GM12878 (cell line): ENCODE results near the gene ARHGEF3. TPM values are rescaled to one million over a fixed set of nuclear protein-coding genes. Genes with fewer than 3 reads are reported as not detected.

Source experiments
- ASH2L ChIP-seq: fragments of 300-600, 200-600 bp; sonication (generic); IDR thresholded peaks from 2 replicates; pipeline ENCODE4 v1.6.1; 2017; ENCODE audit warnings: low read depth, mild to moderate bottlenecking, borderline replicate concordance
- ATF7 ChIP-seq: fragments of 450-650 bp; IDR thresholded peaks from 2 replicates; pipeline ENCODE4 v1.6.1; 2016; ENCODE audit warnings: low read depth, mild to moderate bottlenecking
- BCL11A ChIP-seq: IDR thresholded peaks from 2 replicates; pipeline ENCODE4 v1.6.1; 2011; ENCODE audit warnings: low read depth, low read length
- CBFB ChIP-seq: IDR thresholded peaks from 2 replicates; pipeline ENCODE4 v1.6.1; 2016; ENCODE audit warnings: antibody characterized with exemption, low read depth
- CREB1 ChIP-seq: IDR thresholded peaks from 2 replicates; pipeline ENCODE4 v1.6.1; 2012; ENCODE audit warnings: low read depth, mild to moderate bottlenecking, inconsistent platforms
- EZH2 ChIP-seq: IDR thresholded peaks from 2 replicates; pipeline ENCODE4 v1.6.1; 2012; ENCODE audit warnings: low read depth, mild to moderate bottlenecking, control low read depth, inconsistent platforms, low read length, borderline replicate concordance; ENCODE audit not compliant: control insufficient read depth
- MXI1 ChIP-seq: fragments of 150-350 bp; IDR thresholded peaks from 2 replicates; pipeline ENCODE4 v1.6.1; 2011; ENCODE audit warnings: low read depth, mild to moderate bottlenecking, inconsistent platforms, low read length, improper control_type of control experiment
- NFYA ChIP-seq: IDR thresholded peaks from 2 replicates; pipeline ENCODE4 v1.6.1; 2011; ENCODE audit warnings: low read depth, mild to moderate bottlenecking, low read length, improper control_type of control experiment, borderline replicate concordance
- NKRF ChIP-seq: fragments of 450-650 bp; conservative IDR thresholded peaks from 2 replicates; pipeline ENCODE4 v1.6.1; 2017; ENCODE audit warnings: mild to moderate bottlenecking, moderate library complexity
- NR2C2 ChIP-seq: IDR thresholded peaks from 2 replicates; pipeline ENCODE4 v1.6.1; 2011; ENCODE audit warnings: borderline replicate concordance, low read depth; ENCODE audit not compliant: control insufficient read depth, insufficient read length
- PAX5 ChIP-seq: IDR thresholded peaks from 2 replicates; pipeline ENCODE4 v1.6.1; 2011; ENCODE audit warnings: low read depth, low read length, borderline replicate concordance
- PAX8 ChIP-seq: fragments of 450-650 bp; IDR thresholded peaks from 2 replicates; pipeline ENCODE4 v1.6.1; 2017; ENCODE audit warnings: mild to moderate bottlenecking, moderate library complexity
- POU2F2 ChIP-seq: IDR thresholded peaks from 3 replicates; pipeline ENCODE4 v1.6.1; 2011; ENCODE audit warnings: low read depth, mild to moderate bottlenecking, low read length, borderline replicate concordance
- RAD51 ChIP-seq: fragments of 450-650 bp; IDR thresholded peaks from 2 replicates; pipeline ENCODE4 v1.6.1; 2016; ENCODE audit warnings: moderate library complexity, mild to moderate bottlenecking, inconsistent platforms
- RBBP5 ChIP-seq: fragments of 200-600 bp; sonication (generic); conservative IDR thresholded peaks from 2 replicates; pipeline ENCODE4 v1.6.1; 2016
- REST ChIP-seq: IDR thresholded peaks from 2 replicates; pipeline ENCODE4 v1.6.1; 2012; ENCODE audit warnings: mild to moderate bottlenecking, low read depth, low read length
- SIN3A ChIP-seq: IDR thresholded peaks from 2 replicates; pipeline ENCODE4 v1.6.1; 2012; ENCODE audit warnings: low read depth, low read length, improper control_type of control experiment
- SIX5 ChIP-seq: IDR thresholded peaks from 2 replicates; pipeline ENCODE4 v1.6.1; 2011; ENCODE audit warnings: mild to moderate bottlenecking, low read depth, low read length, moderate library complexity; ENCODE audit not compliant: severe bottlenecking
- SMAD1 ChIP-seq: fragments of 450-650 bp; IDR thresholded peaks from 2 replicates; pipeline ENCODE4 v1.6.1; 2018; ENCODE audit warnings: mild to moderate bottlenecking, low read depth; ENCODE audit not compliant: partially characterized antibody
- SREBF1 ChIP-seq: IDR thresholded peaks from 2 replicates; pipeline ENCODE4 v1.6.1; 2012; ENCODE audit warnings: mild to moderate bottlenecking, low read length
- STAT1 ChIP-seq: fragments of 450-650 bp; conservative IDR thresholded peaks from 2 replicates; pipeline ENCODE4 v1.6.1; 2014; ENCODE audit warnings: antibody characterized with exemption, mild to moderate bottlenecking
- SUZ12 ChIP-seq: fragments of 200-600 bp; sonication (generic); IDR thresholded peaks from one replicate; pipeline ENCODE4 v1.6.1; 2018; ENCODE audit warnings: antibody characterized with exemption, mild to moderate bottlenecking; ENCODE audit not compliant: unreplicated experiment
- YBX1 ChIP-seq: fragments of 450-650 bp; IDR thresholded peaks from 2 replicates; pipeline ENCODE4 v1.6.1; 2016; ENCODE audit warnings: antibody characterized with exemption
- ZZZ3 ChIP-seq: IDR thresholded peaks from 2 replicates; pipeline ENCODE4 v1.6.1; 2011; ENCODE audit warnings: low read depth; ENCODE audit not compliant: control insufficient read depth, insufficient read length
- polyA plus RNA-seq, 11 experiments: library from polyadenylated mRNA; depleted of rRNA in 4 of 11; unstranded in 6 of 11; stranded (reverse) in 5 of 11; fragments of >200 nt; fragmentation: Nextera tagmentation in 4 of 11; fragmentation: Illumina TruSeq in 1 of 11; extraction: Ambion mirVana in 4 of 11; extraction: Trizol in 1 of 11; gene quantifications; 1 replicate in 1 of 11; 2 replicates in 10 of 11; pipeline versions ENCODE4 v1.2.1 to v1.2.3, GENCODE V29; 2011 to 2016; ENCODE audit warnings: inconsistent platforms in 2 of 11, missing spikeins in 2 of 11, low read depth in 1 of 11
- total RNA-seq, 4 experiments: library from RNA; depleted of rRNA in 3 of 4; stranded (reverse); fragments of >200 nt in 3 of 4; fragmentation: Illumina TruSeq in 1 of 4; extraction: Trizol in 1 of 4; gene quantifications; 2 replicates each; pipeline versions ENCODE4 v1.2.1 to v1.2.3, GENCODE V29; 2013 to 2021
- TF ChIP-seq, protein P1 (sequence below), 3 experiments: IDR thresholded peaks in 2 of 3; conservative IDR thresholded peaks in 1 of 3; 2 replicates each; pipeline ENCODE4 v1.5.1; 2011; ENCODE audit warnings: low read depth in 3 of 3, low read length in 3 of 3, mild to moderate bottlenecking in 3 of 3, control low read depth in 2 of 3, moderate library complexity in 2 of 3, inconsistent platforms in 1 of 3, mixed read lengths in 1 of 3; ENCODE audit not compliant: control insufficient read depth in 2 of 3, insufficient read depth in 1 of 3; ENCODE audit errors: extremely low read depth in 1 of 3

ARHGEF3 gene
- total and polyA plus RNA-seq, 10 of the 15 experiments (the other 5 are each of a cell fraction or from before 2014, with no cell fraction given) = 21.8 to 78.7 (median 56.2) TPM

GRCh38 chr3:56800130-56800831, 1.5 kb downstream of the ARHGEF3 start (continued):
- TF ChIP-seq RBBP5 (no peak), YBX1 (no peak), CREB1 (peak; percentile 55; the same call in 1 of the 2 replicates), BCL11A (0 out of 2 replicates have a peak, but pooled peaks have one; percentile 10), PAX8 (no peak), EZH2 (no peak), NKRF (0 out of 2 replicates have a peak, but pooled peaks have one; percentile 53), STAT1 (no peak), NFYA (no peak), SUZ12 (no peak), SREBF1 (no peak), CBFB (no peak), SIN3A (peak; percentile 44; the same call in 1 of the 2 replicates), POU2F2 (no peak), NR2C2 (no peak), SMAD1 (no peak), ASH2L (no peak), ZZZ3 (no peak), ATF7 (no peak), RAD51 (no peak), PAX5 (peak; percentile 61; the same call in 1 of the 2 replicates), MXI1 (no peak), SIX5 (no peak), REST (no peak)
- TF ChIP-seq, protein P1, sequence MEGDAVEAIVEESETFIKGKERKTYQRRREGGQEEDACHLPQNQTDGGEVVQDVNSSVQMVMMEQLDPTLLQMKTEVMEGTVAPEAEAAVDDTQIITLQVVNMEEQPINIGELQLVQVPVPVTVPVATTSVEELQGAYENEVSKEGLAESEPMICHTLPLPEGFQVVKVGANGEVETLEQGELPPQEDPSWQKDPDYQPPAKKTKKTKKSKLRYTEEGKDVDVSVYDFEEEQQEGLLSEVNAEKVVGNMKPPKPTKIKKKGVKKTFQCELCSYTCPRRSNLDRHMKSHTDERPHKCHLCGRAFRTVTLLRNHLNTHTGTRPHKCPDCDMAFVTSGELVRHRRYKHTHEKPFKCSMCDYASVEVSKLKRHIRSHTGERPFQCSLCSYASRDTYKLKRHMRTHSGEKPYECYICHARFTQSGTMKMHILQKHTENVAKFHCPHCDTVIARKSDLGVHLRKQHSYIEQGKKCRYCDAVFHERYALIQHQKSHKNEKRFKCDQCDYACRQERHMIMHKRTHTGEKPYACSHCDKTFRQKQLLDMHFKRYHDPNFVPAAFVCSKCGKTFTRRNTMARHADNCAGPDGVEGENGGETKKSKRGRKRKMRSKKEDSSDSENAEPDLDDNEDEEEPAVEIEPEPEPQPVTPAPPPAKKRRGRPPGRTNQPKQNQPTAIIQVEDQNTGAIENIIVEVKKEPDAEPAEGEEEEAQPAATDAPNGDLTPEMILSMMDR (IDR thresholded peaks at IDR 0.05 in 2 of 3, conservative IDR thresholded peaks at IDR 0.05 in 1 of 3; ENCODE audit: control insufficient read depth in 2 of 3, extremely low read depth in 1 of 3, insufficient read depth in 1 of 3, low read depth in 3 of 3, low read length in 3 of 3) = no peak
